SK-N-SH (cell line): Measurements from ENCODE around the gene ENOX1. TPM values are rescaled to one million over a fixed set of nuclear protein-coding genes. Genes with fewer than 3 reads are reported as not detected.

Experiments used
- CTCF ChIA-PET: fragments of 300-600, 350-600 bp; formaldehyde crosslinking; extraction: SDS; loops from one replicate; lab custom pipeline; 2021; lab: Yijun Ruan, JAX
- POLR2A ChIA-PET: fragments of 350-600 bp; sonication (Branson Sonifier 250); formaldehyde crosslinking; extraction: SDS; loops from one replicate; lab custom pipeline; 2020; ENCODE audit warnings: antibody characterized with exemption, inconsistent platforms; lab: Yijun Ruan, JAX
- DNase-seq: peaks from one replicate; pipeline ENCODE4 v3.0.0; 2012
- H2AFZ ChIP-seq: fragments of 200-600 bp; sonication (generic); 2 replicates; pipeline ENCODE4 v1.8.1; 2016; ENCODE audit warnings: antibody characterized with exemption, mild to moderate bottlenecking, low read depth
- H3F3A ChIP-seq: fragments of 200-600 bp; sonication (generic); replicated peaks from 2 replicates; pipeline ENCODE3; 2016; ENCODE audit warnings: antibody characterized with exemption, mild to moderate bottlenecking; ENCODE audit not compliant: insufficient read depth
- H3K27ac ChIP-seq, 2 experiments: fragments of 200-500 bp in 1 of 2; fragments of 200-600 bp in 1 of 2; sonication (Bioruptor generic) in 1 of 2; sonication (generic), shearing (Covaris generic) in 1 of 2; 2 replicates each; pipeline versions ENCODE4 v1.5.1 to v1.6.1; 2014 to 2016; ENCODE audit warnings: low read depth in 2 of 2, inconsistent platforms in 1 of 2, low read length in 1 of 2, mild to moderate bottlenecking in 1 of 2, mixed read lengths in 1 of 2
- H3K27me3 ChIP-seq: fragments of 200-600 bp; sonication (generic), shearing (Covaris generic); 2 replicates; pipeline ENCODE4 v1.6.1; 2016; ENCODE audit warnings: mixed run types; ENCODE audit not compliant: insufficient read depth
- H3K36me3 ChIP-seq, 2 experiments: fragments of 200-500 bp in 1 of 2; fragments of 200-600 bp in 1 of 2; sonication (Bioruptor generic) in 1 of 2; sonication (generic) in 1 of 2; replicated peaks in 1 of 2; 2 replicates each; pipeline versions ENCODE3 to v1.5.1; 2014 to 2016; ENCODE audit warnings: low read length in 1 of 2, mild to moderate bottlenecking in 1 of 2; ENCODE audit not compliant: insufficient read depth in 2 of 2, control insufficient read depth in 1 of 2
- H3K4me1 ChIP-seq, 2 experiments: fragments of 200-500 bp in 1 of 2; fragments of 200-600 bp in 1 of 2; sonication (Bioruptor generic) in 1 of 2; sonication (generic), shearing (Covaris generic) in 1 of 2; 2 replicates each; pipeline versions ENCODE4 v1.5.1 to v1.6.1; 2014 to 2016; ENCODE audit warnings: low read depth in 1 of 2, low read length in 1 of 2, mixed run types in 1 of 2; ENCODE audit not compliant: insufficient read depth in 2 of 2, control insufficient read depth in 1 of 2
- H3K4me2 ChIP-seq: fragments of 200-600 bp; sonication (generic), shearing (Covaris generic); 2 replicates; pipeline ENCODE4 v1.6.1; 2017; ENCODE audit warnings: mixed run types
- H3K4me3 ChIP-seq, 2 experiments: fragments of 200-500 bp in 1 of 2; fragments of 200-600 bp in 1 of 2; sonication (Bioruptor generic) in 1 of 2; sonication (generic), shearing (Covaris generic) in 1 of 2; 2 replicates each; pipeline versions ENCODE4 v1.5.1 to v1.8.1; 2014 to 2016; ENCODE audit warnings: low read depth in 2 of 2, inconsistent platforms in 1 of 2, low read length in 1 of 2, mild to moderate bottlenecking in 1 of 2, mixed read lengths in 1 of 2, moderate library complexity in 1 of 2
- H3K79me2 ChIP-seq: fragments of 200-600 bp; sonication (generic); 2 replicates; pipeline ENCODE4 v1.8.1; 2017; ENCODE audit warnings: mild to moderate bottlenecking; ENCODE audit not compliant: insufficient read depth
- H3K9ac ChIP-seq: fragments of 200-600 bp; sonication (generic); 2 replicates; pipeline ENCODE4 v1.6.1; 2017; ENCODE audit warnings: mixed run types
- H3K9me2 ChIP-seq: fragments of 200-600 bp; sonication (generic); 2 replicates; pipeline ENCODE4 v1.6.1; 2017; ENCODE audit warnings: mixed run types
- H3K9me3 ChIP-seq: fragments of 200-600 bp; sonication (generic); 2 replicates; pipeline ENCODE4 v1.6.1; 2017; ENCODE audit warnings: mixed run types, mild to moderate bottlenecking, moderate library complexity
- H4K20me1 ChIP-seq: fragments of 200-600 bp; sonication (generic); 2 replicates; pipeline ENCODE4 v1.6.1; 2017; ENCODE audit warnings: mild to moderate bottlenecking, mixed run types; ENCODE audit not compliant: insufficient read depth
- CHD2 ChIP-seq: fragments of 150-350 bp; IDR thresholded peaks from 2 replicates; pipeline ENCODE4 v1.6.1; 2018; ENCODE audit warnings: low read length; ENCODE audit not compliant: partially characterized antibody
- FOSL2 ChIP-seq: IDR thresholded peaks from 2 replicates; pipeline ENCODE4 v1.4.0; 2012; ENCODE audit warnings: low read depth, mild to moderate bottlenecking, moderate library complexity, borderline replicate concordance
- GABPA ChIP-seq: IDR thresholded peaks from 2 replicates; pipeline ENCODE4 v1.4.0; 2012; ENCODE audit warnings: low read depth, mild to moderate bottlenecking
- GATA2 ChIP-seq: sonication (generic); formaldehyde crosslinking; IDR thresholded peaks from 2 replicates; pipeline ENCODE4 v1.5.0; 2020; ENCODE audit warnings: mild to moderate bottlenecking, missing genetic modification reagents
- JUND ChIP-seq: IDR thresholded peaks from 2 replicates; pipeline ENCODE4 v1.4.0; 2012
- MXI1 ChIP-seq: IDR thresholded peaks from 2 replicates; pipeline ENCODE4 v1.6.1; 2012; ENCODE audit warnings: mild to moderate bottlenecking, low read depth, low read length, improper control_type of control experiment
- NFIC ChIP-seq: IDR thresholded peaks from 2 replicates; pipeline ENCODE4 v1.4.0; 2012; ENCODE audit warnings: borderline replicate concordance
- NRF1 ChIP-seq: IDR thresholded peaks from 2 replicates; pipeline ENCODE4 v1.6.1; 2012; ENCODE audit warnings: low read depth, mild to moderate bottlenecking, low read length
- RFX5 ChIP-seq: IDR thresholded peaks from 2 replicates; pipeline ENCODE4 v1.6.1; 2012; ENCODE audit warnings: mild to moderate bottlenecking, improper control_type of control experiment, low read length
- RXRA ChIP-seq: IDR thresholded peaks from 2 replicates; pipeline ENCODE4 v1.4.0; 2012; ENCODE audit warnings: low read depth, mild to moderate bottlenecking, borderline replicate concordance
- SIN3A ChIP-seq: IDR thresholded peaks from 2 replicates; pipeline ENCODE4 v1.6.1; 2012; ENCODE audit warnings: low read depth, mild to moderate bottlenecking, low read length, moderate library complexity, borderline replicate concordance
- TCF12 ChIP-seq: IDR thresholded peaks from 2 replicates; pipeline ENCODE4 v1.4.0; 2012
- WGBS: methylation state at CpG from one replicate; pipeline ENCODE4 v1.1.6; 2017; ENCODE audit warnings: low lambda C conversion rate; 5-methylcytosine and 5-hydroxymethylcytosine counted together
- polyA plus RNA-seq, 3 experiments: library from polyadenylated mRNA; depleted of rRNA; stranded (reverse); fragments of >200 nt; gene quantifications; 2 replicates each; pipeline ENCODE4 v1.2.3, GENCODE V29; 2012
- TF ChIP-seq, protein P1 (sequence below): fragments of 150-350 bp; IDR thresholded peaks from 2 replicates; pipeline ENCODE4 v1.6.1; 2016; ENCODE audit warnings: mild to moderate bottlenecking, low read depth, low read length
- TF ChIP-seq, protein P2 (sequence below): IDR thresholded peaks from 2 replicates; pipeline ENCODE4 v1.6.1; 2012; ENCODE audit warnings: mild to moderate bottlenecking, low read depth, low read length, moderate library complexity
- TF ChIP-seq, protein P3 (sequence below): fragments of 200-600 bp; sonication (generic); IDR thresholded peaks from 2 replicates; pipeline ENCODE4 v1.6.1; 2017; ENCODE audit warnings: antibody characterized with exemption, mild to moderate bottlenecking, moderate library complexity

Gene ENOX1
- polyA plus RNA-seq, 1 of the 3 experiments (the other 2 are of a cell fraction), result 5.8 TPM

DNA sequence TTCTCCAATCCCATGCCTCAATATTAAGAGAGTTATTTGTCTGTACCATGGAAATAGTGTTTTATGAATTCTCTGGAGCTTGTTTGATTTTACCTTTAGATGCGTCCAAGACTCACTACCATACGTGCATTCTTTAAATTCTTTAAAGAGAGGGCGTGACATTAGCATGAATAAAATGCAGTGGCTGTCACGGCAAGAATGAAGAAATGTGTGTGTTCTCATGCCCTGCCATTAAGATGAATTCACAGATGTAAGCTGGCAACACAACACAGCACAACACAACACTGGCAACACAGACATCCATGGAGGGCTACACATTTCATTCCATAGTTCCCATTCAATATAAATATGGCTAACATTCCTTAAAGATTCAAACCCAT, 213.4 kb downstream of the ENOX1 start (continued):
- TF ChIP-seq, protein P1, sequence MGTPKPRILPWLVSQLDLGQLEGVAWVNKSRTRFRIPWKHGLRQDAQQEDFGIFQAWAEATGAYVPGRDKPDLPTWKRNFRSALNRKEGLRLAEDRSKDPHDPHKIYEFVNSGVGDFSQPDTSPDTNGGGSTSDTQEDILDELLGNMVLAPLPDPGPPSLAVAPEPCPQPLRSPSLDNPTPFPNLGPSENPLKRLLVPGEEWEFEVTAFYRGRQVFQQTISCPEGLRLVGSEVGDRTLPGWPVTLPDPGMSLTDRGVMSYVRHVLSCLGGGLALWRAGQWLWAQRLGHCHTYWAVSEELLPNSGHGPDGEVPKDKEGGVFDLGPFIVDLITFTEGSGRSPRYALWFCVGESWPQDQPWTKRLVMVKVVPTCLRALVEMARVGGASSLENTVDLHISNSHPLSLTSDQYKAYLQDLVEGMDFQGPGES, result no peak
- no peak for TF ChIP-seq NRF1
- TF ChIP-seq, all 33 proteins: peak for 0

DNA sequence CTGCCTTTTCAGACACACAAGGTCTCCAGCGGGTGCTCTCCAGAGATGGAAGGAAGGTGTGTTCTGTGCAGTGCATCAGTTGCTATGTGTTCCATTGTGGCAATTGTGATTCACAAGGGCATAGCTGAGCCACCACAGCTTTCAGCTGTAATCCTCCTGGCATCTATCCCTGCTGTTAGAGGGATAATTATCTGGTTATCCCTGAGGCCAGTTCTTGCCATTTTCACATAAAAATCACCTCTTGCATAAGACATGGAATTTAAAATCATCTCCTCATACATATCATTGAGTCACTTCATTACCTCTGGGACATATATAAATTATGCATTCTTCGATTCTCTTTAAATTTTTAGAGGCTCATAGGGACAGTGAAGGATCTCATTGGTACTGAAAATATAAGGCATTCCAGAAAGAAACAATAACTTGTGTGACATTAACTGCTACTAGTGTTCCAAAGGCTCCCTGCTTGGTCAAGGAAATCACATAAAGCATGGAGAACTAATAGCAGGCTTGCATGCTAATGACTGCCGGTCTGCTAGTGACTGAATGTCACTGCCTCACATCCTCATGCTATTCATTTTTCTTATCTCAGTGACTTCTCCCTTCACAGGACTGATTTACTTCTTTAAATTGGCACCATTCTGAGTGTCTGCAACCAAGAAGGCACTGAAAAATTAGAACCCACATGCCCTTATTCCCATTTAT, 214.0 kb downstream of the ENOX1 start:
- Histone ChIP-seq H3K36me3 (no peaks in the 10 kb centered on the region), H3K4me3 (no peak overlapping the region), H4K20me1 (no peaks in the 10 kb centered on the region), H3K79me2 (no peaks in the 10 kb centered on the region), H3F3A (no peaks in the 10 kb centered on the region), H3K9ac (no peak overlapping the region), H3K4me1 (peaks cover 4 to 14% of the 10 kb centered on the region in 2 experiments; a peak in 3 of 4 replicates), H3K9me2 (no peaks in the 10 kb centered on the region), H3K4me2 (no peak overlapping the region), H3K27me3 (no peaks in the 10 kb centered on the region), H3K27ac (no peak overlapping the region), H2AFZ (no peak overlapping the region), H3K9me3 (no peaks in the 10 kb centered on the region)
- no peak for DNase-seq
- WGBS, result 95% methylated on average over 3 of the region's 3 CpGs
- ChIA-PET POLR2A (no interaction called here), CTCF (no interaction called here)
- TF ChIP-seq SIN3A (no peak), RFX5 (no peak), FOSL2 (no peak), GABPA (no peak), CHD2 (no peak)

DNA sequence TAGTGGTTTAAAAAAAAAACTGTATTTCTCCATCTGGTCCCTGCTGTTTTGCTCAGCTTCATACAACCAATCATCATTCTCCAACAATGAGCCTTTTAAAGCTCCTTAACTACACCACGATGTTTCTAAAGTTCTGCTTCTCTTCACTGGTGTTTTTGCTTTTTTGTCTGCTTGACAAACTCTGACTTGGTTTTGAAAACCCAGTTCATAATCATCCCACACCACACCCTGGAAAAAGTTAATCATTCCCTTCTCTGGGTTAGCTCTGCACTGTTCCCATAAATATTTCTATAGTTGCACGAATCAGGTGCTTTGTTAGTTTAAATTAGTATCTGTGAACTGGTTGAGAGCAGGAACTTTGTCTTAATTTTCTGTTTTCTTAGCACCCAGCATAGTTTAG, 217.1 kb downstream of the ENOX1 start:
- Histone ChIP-seq H3K4me3 (no peak overlapping the region), H3K9ac (no peak overlapping the region), H3F3A (no peaks in the 10 kb centered on the region), H4K20me1 (no peaks in the 10 kb centered on the region), H3K9me3 (no peaks in the 10 kb centered on the region), H3K79me2 (no peaks in the 10 kb centered on the region), H3K27ac (no peak overlapping the region), H3K27me3 (no peaks in the 10 kb centered on the region), H2AFZ (no peak overlapping the region), H3K4me2 (no peak overlapping the region), H3K36me3 (no peaks in the 10 kb centered on the region), H3K9me2 (no peaks in the 10 kb centered on the region), H3K4me1 (peaks cover 4 to 16% of the 10 kb centered on the region in 2 experiments; a peak in 3 of 4 replicates)
- 81% methylated on average over 2 of the region's 2 CpGs for WGBS
- CTCF ChIA-PET, result no interaction called here
- DNase-seq, result no peak
- POLR2A ChIA-PET, result no interaction called here
- no peak for TF ChIP-seq TCF12
- no peak for TF ChIP-seq GATA2 (CRISPR knock-in tag)
- TF ChIP-seq, protein P2, sequence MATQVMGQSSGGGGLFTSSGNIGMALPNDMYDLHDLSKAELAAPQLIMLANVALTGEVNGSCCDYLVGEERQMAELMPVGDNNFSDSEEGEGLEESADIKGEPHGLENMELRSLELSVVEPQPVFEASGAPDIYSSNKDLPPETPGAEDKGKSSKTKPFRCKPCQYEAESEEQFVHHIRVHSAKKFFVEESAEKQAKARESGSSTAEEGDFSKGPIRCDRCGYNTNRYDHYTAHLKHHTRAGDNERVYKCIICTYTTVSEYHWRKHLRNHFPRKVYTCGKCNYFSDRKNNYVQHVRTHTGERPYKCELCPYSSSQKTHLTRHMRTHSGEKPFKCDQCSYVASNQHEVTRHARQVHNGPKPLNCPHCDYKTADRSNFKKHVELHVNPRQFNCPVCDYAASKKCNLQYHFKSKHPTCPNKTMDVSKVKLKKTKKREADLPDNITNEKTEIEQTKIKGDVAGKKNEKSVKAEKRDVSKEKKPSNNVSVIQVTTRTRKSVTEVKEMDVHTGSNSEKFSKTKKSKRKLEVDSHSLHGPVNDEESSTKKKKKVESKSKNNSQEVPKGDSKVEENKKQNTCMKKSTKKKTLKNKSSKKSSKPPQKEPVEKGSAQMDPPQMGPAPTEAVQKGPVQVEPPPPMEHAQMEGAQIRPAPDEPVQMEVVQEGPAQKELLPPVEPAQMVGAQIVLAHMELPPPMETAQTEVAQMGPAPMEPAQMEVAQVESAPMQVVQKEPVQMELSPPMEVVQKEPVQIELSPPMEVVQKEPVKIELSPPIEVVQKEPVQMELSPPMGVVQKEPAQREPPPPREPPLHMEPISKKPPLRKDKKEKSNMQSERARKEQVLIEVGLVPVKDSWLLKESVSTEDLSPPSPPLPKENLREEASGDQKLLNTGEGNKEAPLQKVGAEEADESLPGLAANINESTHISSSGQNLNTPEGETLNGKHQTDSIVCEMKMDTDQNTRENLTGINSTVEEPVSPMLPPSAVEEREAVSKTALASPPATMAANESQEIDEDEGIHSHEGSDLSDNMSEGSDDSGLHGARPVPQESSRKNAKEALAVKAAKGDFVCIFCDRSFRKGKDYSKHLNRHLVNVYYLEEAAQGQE, result no peak
- TF ChIP-seq, protein P3, sequence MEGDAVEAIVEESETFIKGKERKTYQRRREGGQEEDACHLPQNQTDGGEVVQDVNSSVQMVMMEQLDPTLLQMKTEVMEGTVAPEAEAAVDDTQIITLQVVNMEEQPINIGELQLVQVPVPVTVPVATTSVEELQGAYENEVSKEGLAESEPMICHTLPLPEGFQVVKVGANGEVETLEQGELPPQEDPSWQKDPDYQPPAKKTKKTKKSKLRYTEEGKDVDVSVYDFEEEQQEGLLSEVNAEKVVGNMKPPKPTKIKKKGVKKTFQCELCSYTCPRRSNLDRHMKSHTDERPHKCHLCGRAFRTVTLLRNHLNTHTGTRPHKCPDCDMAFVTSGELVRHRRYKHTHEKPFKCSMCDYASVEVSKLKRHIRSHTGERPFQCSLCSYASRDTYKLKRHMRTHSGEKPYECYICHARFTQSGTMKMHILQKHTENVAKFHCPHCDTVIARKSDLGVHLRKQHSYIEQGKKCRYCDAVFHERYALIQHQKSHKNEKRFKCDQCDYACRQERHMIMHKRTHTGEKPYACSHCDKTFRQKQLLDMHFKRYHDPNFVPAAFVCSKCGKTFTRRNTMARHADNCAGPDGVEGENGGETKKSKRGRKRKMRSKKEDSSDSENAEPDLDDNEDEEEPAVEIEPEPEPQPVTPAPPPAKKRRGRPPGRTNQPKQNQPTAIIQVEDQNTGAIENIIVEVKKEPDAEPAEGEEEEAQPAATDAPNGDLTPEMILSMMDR, result no peak
- TF ChIP-seq RFX5, result no peak
- TF ChIP-seq MXI1, result no peak
- no peak for TF ChIP-seq JUND
- no peak for TF ChIP-seq NFIC
- TF ChIP-seq RXRA, result no peak
